ENCODE results near the gene COPS9.

The COPS9 gene

DNA sequence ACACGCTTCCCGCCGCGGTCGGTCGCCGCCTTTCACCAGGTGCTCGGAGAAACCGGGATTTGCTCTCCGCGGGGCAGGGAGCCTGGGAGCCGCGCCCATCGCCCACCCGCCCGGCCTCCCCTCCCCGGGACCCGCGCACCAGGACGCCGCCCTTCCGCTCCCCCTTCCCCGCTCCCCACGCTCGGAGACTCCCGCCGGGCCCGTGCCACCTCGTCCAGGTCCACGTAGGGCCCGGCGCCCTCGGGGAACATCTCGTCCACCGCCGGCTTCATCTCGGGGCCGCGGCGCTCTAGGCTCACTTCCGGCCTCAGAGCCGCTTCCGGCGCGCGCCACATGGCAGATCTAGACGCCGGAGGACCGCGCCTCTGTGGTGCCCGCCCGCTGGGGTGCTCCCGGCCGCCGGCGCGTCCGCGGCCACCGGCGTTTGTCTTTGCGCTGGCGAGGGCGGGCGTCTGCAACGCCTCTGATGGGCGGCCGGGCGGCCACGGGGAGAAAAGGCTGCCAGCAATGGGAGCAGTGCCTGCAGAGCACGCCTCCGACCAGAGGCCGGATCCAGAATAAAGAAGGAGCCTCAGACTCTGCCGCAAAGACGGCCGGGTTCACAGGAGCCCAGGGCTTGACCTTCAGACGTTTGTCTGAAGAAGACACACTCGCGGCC lies at the start of gene COPS9:
COPS9 (minus strand) TSS at position 293 of the 658 bp plus-strand sequence; CDS start at position 272, 21 bp downstream.
- in situ Hi-C loops (cut with MboI; ENCODE audit: low sequenced_read_pairs) = loop anchor here (25.0 kb wide), 1 partner anchor 1774 kb away; no protein-coding TSS in a partner anchor

DNA sequence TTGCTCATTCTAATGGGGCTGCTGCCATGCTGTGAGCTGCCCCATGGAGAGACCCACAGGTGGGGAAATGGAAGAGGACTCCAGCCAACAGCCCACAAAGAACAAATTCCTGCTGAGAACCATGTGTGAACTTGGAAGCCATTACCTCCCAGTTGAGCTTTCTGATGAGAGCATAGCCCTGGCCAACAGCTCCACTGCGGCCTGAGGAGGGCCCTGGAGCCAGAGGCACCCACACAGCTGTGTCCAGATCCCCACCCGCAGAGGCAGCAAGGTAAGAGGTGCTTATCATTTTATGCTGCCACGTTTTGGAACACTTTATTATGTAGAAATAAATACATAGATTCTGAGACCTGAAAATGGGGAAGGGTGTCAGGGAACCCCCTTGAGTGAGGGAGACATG lies 48.6 kb upstream of the COPS9 start:
- in situ Hi-C loops (cut with MboI; ENCODE audit: low sequenced_read_pairs) = no loop called here

DNA sequence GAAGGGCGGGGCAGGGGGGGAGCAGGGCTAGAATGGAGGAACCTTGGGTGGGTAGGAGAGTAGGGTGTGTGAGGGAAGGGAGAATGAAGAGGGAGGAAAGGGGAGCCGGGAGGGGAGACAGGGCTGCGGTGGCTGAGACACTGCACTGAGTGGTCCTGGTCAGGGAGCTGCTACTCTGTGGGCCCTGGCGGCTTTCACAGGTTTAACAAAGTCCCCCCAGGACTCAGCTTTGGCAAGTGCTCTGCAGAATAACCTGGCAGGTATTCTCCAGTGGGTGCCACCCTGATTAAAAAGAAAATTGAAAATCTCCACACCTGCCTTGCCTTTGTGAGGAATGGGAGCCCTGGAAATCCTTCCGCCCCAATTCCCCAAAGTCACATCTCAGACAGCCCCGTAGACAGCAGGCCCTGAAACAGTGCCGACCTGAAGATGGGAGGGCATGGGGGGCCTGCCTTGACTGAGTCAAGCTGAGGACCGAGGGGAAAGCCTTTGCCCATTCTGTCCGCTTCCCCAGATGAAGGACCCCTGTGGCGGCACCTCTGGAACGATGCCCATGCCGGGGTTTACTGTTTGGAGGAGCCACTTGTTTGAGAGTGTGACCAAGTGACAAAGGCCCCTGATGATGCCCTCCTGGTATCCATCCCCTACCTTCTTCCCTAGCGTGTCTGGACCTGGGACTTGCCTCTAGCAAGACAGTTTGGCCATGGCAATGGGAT lies 47.9 kb upstream of the COPS9 start:
- in situ Hi-C loops (cut with MboI; ENCODE audit: low sequenced_read_pairs) = no loop called here

DNA sequence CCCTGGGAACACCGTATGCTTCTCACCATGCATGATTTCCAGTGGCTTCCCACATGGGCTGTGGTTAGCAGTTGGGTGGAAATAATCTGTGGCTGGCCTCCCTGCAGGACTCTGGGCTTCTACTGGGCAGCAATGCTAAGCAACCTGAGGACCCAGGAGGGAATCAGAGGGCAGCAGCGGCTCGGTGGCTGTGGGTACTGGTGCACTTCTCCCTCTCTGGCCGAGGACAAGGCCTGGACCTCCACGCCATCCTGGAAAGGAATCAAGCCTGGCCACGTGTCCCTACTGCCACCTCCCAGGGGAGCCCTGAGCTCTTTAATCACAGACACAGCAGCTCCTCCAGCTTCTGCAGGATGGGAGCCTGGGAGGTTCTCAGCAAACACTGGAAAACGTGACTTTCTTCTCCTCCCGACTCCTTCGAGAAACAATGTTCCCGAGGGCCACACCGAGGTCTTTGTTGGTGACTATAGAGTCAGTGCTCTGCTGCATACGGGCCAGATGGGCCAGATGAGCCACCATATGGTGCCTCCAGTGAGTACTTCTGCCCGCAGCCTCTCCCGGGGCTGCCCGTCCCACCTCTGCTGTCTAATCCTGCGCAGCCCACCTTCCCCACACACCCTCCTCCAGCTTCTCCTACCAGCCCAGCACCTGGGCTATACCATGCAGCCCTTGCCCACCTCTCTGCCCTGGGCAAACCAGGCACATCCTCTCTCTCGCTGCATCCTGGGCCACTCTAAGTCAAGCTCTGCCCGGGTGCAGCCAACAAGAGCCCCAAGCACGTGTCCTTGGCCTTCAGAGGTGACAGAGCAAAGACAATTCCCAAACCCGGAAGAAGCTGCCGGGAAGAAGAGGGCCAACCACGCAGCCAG lies 47.1 kb upstream of the COPS9 start:
- in situ Hi-C loops (cut with MboI; ENCODE audit: low sequenced_read_pairs) = no loop called here

DNA sequence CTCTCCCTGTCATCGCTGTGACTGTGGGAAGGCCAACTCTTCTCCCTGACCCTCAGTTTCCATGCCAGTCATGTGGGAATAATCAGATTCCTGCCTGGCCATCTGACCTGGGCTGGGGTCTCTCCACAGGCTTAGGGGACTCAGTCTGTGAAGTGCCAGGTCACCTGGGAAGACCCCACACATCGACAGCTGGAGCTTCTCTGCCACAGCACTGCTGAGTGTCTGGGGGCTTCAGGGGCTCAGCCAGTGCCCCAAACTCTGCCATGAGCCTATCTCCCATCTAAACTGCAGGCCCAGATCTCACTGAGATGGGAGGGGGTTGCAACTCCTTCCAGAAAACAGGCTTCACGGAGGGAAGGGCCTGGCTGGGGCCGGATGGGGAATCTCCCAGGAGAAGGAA lies 46.4 kb upstream of the COPS9 start:
- in situ Hi-C loops (cut with MboI; ENCODE audit: low sequenced_read_pairs) = no loop called here

DNA sequence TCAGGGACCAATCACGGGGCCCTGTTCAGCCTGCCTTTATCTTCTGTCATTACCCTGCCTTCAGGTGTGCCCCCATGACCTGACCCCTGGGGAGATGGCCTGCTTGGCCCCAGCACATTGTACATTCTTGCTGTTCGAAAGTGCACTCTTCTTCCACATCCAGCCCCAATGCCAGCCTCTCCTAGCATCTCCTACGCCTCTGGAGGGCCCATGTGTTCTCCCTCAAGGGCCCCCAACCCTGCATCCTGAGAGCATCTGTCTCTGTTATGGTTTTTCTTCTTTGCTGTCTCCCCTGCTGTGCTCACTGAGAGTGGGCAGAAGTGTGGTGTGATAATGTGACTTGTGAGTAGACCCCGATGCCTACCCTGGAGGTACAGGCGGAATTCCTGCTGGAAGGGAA lies 45.9 kb upstream of the COPS9 start:
- in situ Hi-C loops (cut with MboI; ENCODE audit: low sequenced_read_pairs) = no loop called here

DNA sequence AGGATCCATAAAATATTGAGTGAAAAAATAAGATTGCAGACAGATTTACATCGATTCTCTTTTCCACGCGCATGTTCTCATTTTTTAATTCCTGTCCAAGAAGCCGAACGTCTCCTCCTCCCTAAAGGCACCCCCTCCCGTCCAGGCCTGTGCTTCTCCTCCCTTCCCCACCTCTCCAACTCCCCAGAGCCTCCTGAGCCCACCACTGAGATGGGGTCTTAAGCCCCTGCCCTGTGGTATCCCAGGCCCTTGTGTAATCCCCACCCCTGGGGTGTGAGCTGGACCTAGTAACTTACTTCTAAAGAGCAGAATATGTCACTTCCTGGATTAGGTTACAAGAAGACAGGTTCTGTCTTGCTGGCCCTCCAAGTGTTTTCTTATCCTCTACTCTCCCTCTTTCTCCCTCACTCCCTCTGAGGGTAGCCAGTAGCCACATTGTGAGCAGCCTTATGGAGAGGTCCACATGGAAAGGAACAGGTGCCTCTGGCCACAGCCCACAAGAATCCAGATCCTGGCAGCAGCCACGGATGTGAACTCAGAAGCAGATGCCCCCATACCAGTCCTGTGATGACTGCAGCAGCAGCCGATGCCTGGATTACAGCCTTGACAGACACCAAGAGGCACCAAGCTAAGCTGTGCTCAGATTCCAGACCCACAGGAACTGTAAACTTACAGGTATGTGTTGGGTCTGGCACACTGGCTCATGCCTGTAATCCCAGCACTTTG lies 44.0 kb upstream of the COPS9 start:
- in situ Hi-C loops (cut with MboI; ENCODE audit: low sequenced_read_pairs) = no loop called here

DNA sequence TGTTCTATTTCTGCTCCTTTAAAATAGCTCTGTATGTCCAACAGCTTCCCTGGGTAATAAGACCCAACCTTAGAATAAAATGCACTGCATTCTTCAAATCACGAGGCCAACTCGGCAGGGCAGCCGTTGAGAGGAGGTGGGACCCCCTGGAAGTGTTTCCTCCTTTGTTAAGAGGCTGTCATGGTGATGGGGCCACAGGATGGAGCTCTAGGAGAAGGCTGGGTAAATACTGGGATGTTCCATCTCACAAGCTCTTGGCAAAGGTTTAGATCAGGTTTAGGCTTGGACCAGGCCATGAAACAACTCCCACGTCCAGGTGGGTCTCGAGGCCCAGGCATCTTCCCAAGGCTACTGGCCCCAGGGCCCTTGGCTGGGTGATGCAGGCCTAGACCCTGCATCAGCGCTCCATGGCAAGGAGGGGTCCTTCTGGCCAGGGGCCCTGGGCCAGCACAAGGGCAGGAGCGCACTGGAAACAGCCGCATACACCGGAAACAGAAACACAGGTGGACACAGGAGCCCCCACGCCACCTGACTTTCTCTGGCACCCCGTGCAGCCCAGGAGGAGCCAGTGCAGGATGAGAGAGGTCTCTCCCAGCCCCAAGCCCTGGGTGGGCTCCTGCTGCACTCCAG lies 43.2 kb upstream of the COPS9 start:
- in situ Hi-C loops (cut with MboI; ENCODE audit: low sequenced_read_pairs) = no loop called here

DNA sequence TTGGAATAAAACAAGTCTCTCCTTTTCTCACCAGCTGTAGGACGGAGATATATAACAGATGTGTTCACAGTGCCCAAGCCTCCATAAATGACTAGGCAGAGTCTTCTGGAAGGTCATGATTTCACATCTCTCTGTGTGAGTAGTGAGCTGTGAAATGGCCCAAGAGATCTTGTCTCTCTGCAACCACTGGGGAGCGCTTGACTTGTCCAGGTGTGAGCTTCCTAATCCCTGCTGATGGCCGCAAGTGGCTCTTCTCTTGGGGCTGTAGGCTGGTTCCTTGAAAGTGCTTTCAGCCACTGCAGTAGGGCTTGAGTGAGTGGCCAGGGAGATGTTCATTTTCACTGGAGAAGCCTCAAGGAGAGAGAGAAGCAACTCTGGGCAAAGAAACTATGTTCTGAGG lies 42.5 kb upstream of the COPS9 start:
- in situ Hi-C loops (cut with MboI; ENCODE audit: low sequenced_read_pairs) = no loop called here

DNA sequence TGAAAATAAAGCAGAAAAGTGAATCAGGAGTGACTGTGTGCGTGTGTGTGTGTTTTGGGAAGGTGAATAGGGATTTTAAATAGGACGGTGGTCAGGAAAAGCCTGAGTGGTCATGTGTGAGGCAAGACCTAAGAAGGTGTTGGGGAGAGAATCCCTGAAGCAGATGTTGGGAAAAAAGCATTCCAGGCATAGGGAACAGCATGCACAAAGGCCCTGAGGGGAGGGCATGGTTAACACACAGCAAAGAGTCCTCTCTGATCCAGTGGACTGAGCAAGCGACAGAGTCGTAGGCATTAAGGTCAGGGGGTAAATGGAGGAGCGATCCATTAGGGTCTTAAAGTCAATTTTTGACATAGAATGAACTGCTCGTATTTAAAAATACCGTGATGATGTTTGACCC lies 38.4 kb upstream of the COPS9 start:
- in situ Hi-C loops (cut with MboI; ENCODE audit: low sequenced_read_pairs) = no loop called here

DNA sequence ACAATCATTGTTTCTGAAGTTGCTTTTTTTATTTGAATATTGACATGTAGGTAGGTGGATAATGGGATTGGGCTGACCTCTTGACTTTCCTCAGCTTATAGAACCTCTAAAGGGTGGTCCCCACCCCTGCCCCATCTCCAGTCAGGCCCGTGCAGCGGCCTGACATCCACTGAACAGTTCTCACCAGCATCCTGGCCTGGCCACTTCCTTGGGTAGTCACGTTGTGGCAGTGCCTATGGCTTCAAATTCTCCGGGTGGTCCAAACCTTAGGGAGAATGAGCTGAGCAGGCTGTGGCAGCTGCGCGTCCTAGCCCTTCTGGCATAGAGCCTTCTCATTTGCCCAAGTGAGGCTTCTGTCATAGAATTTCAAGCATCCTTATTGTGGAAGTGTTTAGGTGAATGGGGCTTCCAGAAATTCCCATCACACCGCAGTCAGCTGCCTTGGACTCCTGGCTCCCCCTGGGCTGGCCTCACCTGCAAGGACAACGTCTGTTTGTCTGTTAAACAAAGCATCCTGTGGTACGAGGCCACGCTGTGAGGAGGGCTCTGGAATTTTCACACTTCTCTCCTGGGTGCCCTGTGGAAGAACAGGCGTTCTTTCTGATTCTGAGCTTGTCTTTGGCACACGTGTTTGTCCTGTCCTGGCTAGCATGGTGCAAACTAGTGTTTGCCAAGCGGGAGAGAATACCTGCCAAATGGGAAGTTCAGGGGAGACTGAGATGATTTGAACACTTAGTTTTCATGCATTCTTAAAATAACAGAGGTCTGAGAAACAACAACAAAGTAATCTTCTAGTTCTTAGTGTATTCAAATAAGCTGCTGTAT lies 36.2 kb upstream of the COPS9 start:
- in situ Hi-C loops (cut with MboI; ENCODE audit: low sequenced_read_pairs) = no loop called here

DNA sequence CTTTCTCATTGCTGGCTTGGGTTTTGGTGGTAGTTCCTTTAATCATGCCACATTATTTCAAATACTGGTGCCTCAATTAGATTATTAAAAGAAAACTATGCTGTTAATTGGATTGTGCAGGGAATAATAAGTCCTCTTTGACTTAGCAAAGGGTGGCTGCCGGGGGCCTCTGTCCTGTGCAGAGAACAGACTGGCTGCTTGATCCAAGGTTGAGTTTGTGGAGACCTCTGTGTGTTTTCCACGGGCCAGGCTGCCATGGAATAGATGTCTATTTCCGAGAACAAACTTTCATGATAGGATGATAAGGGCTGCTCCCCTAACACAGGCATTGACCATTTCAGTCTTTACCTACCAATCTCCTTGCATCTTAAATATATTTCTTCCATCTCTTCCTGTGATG lies 34.8 kb upstream of the COPS9 start:
- in situ Hi-C loops (cut with MboI; ENCODE audit: low sequenced_read_pairs) = no loop called here

DNA sequence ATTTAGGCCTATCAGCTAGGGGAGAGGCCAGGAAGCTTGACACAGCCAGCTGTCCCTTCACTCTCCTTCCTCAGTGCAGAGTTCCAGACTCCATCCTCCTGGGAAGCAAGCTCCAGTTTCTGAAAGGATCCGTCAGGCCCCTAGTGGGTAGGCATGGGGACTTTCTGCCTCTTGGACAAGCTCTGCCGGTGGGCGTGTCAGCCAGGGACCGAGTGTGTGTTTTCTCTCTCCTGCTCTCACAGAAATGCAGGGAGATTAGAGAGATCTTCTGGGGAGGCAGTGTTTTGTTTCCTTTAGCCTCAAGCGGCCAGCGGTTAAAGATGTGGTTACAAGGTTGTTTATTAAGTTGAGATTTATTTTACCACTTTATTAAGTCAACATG lies 34.2 kb upstream of the COPS9 start:
- in situ Hi-C loops (cut with MboI; ENCODE audit: low sequenced_read_pairs) = no loop called here

DNA sequence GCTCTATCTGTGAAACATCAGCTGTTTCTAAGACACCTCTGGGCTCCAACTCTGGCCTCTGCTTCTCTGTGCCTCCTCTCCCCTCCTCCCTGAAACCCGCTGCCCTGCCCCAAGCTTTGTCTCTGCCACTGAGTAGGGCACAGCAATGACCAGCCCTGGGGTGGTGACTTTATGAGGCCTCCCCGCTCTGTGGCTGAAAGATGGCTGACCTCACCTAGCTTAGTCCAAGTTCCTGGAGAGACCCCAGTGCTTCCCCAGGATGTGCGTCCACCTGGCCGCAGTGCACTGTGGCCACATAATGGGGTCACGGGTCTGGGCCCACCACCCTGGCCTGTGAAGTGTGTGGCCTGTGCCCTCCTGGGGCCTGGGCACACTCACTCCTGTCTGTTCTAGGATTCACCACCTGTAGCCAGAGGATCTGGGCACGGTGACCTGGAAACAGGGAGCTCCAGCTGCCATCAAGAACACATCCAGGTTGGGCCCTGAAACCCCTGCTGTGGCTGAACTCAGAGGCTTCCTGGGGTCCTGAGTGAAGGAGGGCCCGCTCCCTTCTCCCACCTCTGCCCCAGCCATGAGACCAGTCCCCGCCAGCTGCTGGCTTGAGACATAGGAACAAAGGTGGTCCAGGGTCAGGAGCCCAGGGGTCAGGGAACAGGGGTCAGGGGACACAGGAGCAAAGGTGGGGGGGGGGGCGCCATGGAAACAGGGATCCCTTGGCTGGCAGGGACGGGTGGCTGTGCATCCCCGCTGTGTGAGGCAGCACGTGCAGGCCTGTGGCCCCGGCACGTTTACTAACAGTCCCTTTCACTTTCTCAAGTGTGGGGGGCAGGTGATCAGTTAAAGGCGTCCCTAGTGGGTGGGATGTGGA lies 33.6 kb upstream of the COPS9 start:
- in situ Hi-C loops (cut with MboI; ENCODE audit: low sequenced_read_pairs) = no loop called here

DNA sequence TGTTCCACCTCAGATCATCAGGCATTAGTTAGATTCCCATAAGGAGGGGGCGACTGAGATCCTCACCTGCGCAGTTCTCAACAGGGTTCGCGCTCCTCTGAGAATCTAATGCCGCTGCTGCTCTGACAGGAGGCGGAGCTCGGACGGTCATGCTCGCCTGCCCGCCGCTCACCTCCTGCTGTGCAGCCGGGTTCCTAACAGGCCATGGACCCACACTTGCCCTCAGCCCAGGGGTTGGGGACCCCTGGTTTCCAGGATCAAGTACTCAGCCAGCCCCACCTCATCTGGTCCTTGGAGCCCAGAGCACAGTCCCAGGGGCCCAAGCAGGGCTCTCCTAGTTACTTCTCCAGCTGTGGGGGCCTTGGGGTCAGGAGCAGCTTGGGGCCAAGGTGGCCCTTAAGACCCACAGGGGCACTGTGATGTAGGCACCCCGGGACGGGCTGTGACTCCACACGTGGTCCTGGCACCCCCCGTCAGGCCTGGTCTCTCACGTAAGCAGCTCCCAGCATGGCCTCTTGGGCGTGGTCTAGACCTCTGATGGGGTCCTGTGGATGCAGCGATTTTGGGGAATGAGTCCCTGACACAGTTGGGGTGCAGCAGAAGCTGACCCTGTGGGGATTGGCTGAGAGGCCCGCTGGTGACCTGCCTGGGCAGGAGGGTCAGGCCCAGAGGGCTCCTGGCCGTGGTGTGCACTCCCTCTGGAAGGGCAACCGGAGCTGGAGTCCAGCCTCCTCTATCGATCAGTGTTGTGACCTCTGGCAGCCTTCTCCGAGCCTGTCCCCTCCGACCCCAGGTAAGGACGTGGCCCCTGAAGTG lies 32.6 kb upstream of the COPS9 start:
- in situ Hi-C loops (cut with MboI; ENCODE audit: low sequenced_read_pairs) = no loop called here

DNA sequence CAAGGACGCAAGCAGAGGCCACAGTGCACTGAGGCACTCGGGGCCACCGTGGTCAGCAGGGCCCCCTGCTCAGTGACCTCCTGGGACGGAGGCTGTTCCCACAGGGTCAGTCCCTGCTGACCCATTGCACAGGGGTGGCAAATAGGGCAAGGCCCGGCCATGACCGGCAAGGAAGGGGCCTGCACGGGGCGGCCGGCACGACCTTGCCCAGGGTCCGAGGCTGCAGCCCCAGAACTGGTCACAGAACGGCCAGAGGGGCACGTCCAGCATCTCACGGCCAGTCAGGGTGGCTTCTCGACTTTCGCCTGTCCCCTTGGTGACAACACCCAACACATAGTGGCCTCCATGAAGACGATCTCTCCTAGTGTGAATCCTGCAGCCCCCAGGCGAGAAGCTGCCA lies 31.9 kb upstream of the COPS9 start:
- in situ Hi-C loops (cut with MboI; ENCODE audit: low sequenced_read_pairs) = no loop called here

DNA sequence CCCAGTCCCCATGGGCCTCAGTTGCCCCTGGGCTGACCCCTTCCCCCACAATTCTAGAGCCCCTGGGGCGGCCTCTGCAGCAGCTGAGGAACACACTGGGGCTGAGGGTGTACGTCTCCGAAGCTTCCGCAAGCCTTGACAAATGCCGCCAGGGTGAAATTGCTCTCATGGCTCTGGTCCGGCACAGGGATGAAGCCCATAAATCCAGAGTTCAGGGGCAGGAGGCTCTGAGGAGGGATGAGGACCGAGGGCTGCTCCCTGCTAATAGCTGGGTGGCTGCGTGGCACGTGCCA lies 31.4 kb upstream of the COPS9 start:
- in situ Hi-C loops (cut with MboI; ENCODE audit: low sequenced_read_pairs) = no loop called here

Data from HL-60/S4 (cell line).